ENCODE data around the gene MRPS14. TPM values are rescaled to one million over a fixed set of nuclear protein-coding genes. Genes with fewer than 3 reads are reported as not detected.
"Not testable (repeated sequence)": the region's sequence is repeated elsewhere in the genome, so short reads cannot be mapped to it uniquely, and the experiment has no call there.

MRPS14 gene
- total and polyA plus RNA-seq, 2 donors = 27.8 to 34.1 TPM

DNA sequence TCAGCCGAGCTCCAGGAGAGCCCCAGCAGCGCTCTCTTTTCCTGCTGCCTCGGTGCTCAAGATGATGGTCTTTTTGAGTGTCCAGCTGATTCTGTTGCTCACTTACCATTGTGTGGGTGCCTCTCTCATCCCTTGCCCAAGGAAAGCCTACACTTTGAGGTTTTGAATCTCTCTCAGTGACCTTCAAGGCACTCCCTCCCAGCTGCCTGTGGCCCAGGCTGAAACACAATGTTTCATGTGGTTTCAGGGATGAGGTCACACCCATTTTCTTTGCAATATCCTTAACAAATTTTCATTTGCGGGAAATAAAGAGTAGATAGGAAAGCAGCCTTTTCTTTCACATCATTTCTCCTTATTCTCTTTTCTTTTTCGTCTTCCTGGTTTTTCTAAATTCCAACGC, 12.6 kb upstream of the MRPS14 start:
- Histone ChIP-seq H3K9me3 (ENCODE audit: control insufficient read depth in 2 of 2, insufficient read depth in 1 of 2, low read length in 1 of 2) (no peaks in the 10 kb centered on the region), H3K36me3 (ENCODE audit: control insufficient read depth in 2 of 2, insufficient read depth in 2 of 2, low read length in 1 of 2) (no peaks in the 10 kb centered on the region), H3K4me1 (ENCODE audit: control insufficient read depth in 2 of 2, insufficient read depth in 2 of 2, low read length in 2 of 2) (no peaks in the 10 kb centered on the region), H3K4me3 (ENCODE audit: low read length in 2 of 2) (no peak overlapping the region), H3K27me3 (ENCODE audit: control insufficient read depth in 2 of 2, insufficient read depth in 1 of 2, low read length in 1 of 2) (no peaks in the 10 kb centered on the region), H3K27ac (ENCODE audit: low read depth in 1 of 2, low read length in 1 of 2) (no peak overlapping the region)
- DNase-seq (ENCODE audit: low read depth in 6 of 9, low spot score in 9 of 9) = no peak
- 95% methylated on average over 6 of the region's 6 CpGs for WGBS

DNA sequence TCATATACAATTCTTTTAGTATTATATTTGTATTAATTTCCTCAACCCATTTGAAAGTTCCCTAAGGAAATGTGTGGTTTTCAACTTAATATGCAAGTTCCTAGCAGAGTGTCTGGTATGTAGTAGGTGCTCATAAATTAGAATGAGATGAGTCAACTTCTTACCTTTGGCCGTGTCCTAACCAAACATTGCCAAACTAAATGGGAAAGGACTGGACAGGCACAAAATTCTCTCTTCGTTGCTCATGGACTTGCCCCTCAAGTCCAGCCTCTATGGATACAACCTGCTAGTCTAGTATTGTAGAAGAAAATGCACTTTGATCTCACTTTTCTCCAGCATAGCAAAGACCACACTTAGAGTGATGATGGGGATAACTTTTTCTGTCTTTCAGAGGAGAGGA, 11.6 kb upstream of the MRPS14 start:
- Histone ChIP-seq H3K9me3 (ENCODE audit: control insufficient read depth in 2 of 2, insufficient read depth in 1 of 2, low read length in 1 of 2) (no peaks in the 10 kb centered on the region), H3K4me1 (ENCODE audit: control insufficient read depth in 2 of 2, insufficient read depth in 2 of 2, low read length in 2 of 2) (no peaks in the 10 kb centered on the region), H3K27ac (ENCODE audit: low read depth in 1 of 2, low read length in 1 of 2) (no peak overlapping the region), H3K4me3 (ENCODE audit: low read length in 2 of 2) (no peak overlapping the region), H3K27me3 (ENCODE audit: control insufficient read depth in 2 of 2, insufficient read depth in 1 of 2, low read length in 1 of 2) (no peaks in the 10 kb centered on the region), H3K36me3 (ENCODE audit: control insufficient read depth in 2 of 2, insufficient read depth in 2 of 2, low read length in 1 of 2) (no peaks in the 10 kb centered on the region)
- WGBS = 91% methylated on average over 2 of the region's 2 CpGs
- no peak for DNase-seq (ENCODE audit: low read depth in 6 of 9, low spot score in 9 of 9)

DNA sequence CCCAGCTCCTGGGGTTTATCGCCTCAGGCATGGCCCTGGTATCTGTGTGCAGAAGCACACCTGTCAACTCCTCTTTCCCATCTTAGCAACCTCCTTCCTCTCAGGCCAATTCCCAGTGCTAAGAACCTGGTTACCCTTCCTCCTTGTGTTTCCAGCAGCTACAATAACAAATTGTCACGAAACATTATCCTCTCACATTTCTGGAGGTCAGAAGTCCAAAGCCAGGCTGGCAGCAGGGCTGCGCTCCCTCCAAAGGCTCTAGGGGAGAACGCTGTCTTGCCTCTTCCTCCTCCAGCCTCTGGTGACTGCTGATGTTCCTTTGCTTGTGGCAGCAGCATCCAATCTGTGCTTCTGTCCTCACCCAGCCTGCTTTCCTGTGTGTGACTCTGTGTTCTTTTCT, 10.7 kb upstream of the MRPS14 start:
- H3K4me3 ChIP-seq (ENCODE audit: low read length in 2 of 2) = no peak overlapping the region
- WGBS = 97% methylated on average over 4 of the region's 4 CpGs
- peaks cover 0 to 2% of the 10 kb centered on the region in 2 donors for H3K4me1 ChIP-seq (ENCODE audit: control insufficient read depth in 2 of 2, insufficient read depth in 2 of 2, low read length in 2 of 2)
- no peak for DNase-seq (ENCODE audit: low read depth in 6 of 9, low spot score in 9 of 9)
- no peak overlapping the region for H3K27ac ChIP-seq (ENCODE audit: low read depth in 1 of 2, low read length in 1 of 2)
- no peaks in the 10 kb centered on the region for H3K36me3 ChIP-seq (ENCODE audit: control insufficient read depth in 2 of 2, insufficient read depth in 2 of 2, low read length in 1 of 2)
- H3K27me3 ChIP-seq (ENCODE audit: control insufficient read depth in 2 of 2, insufficient read depth in 1 of 2, low read length in 1 of 2) = no peaks in the 10 kb centered on the region
- H3K9me3 ChIP-seq (ENCODE audit: control insufficient read depth in 2 of 2, insufficient read depth in 1 of 2, low read length in 1 of 2) = no peaks in the 10 kb centered on the region

- no peak for DNase-seq (ENCODE audit: low read depth in 6 of 9, low spot score in 9 of 9)
- Histone ChIP-seq H3K4me1 (ENCODE audit: control insufficient read depth in 2 of 2, insufficient read depth in 2 of 2, low read length in 2 of 2) (peaks cover 6 to 13% of the 10 kb centered on the region in 2 donors), H3K27ac (ENCODE audit: low read depth in 1 of 2, low read length in 1 of 2) (no peak overlapping the region), H3K4me3 (ENCODE audit: low read length in 2 of 2) (no peak overlapping the region), H3K9me3 (ENCODE audit: control insufficient read depth in 2 of 2, insufficient read depth in 1 of 2, low read length in 1 of 2) (no peaks in the 10 kb centered on the region), H3K36me3 (ENCODE audit: control insufficient read depth in 2 of 2, insufficient read depth in 2 of 2, low read length in 1 of 2) (no peaks in the 10 kb centered on the region), H3K27me3 (ENCODE audit: control insufficient read depth in 2 of 2, insufficient read depth in 1 of 2, low read length in 1 of 2) (no peaks in the 10 kb centered on the region)
- 97% methylated on average over 2 of the region's 2 CpGs for WGBS
Measured at GRCh38 chr1:175024773-175025172, 1.5 kb upstream of the MRPS14 start.

DNA sequence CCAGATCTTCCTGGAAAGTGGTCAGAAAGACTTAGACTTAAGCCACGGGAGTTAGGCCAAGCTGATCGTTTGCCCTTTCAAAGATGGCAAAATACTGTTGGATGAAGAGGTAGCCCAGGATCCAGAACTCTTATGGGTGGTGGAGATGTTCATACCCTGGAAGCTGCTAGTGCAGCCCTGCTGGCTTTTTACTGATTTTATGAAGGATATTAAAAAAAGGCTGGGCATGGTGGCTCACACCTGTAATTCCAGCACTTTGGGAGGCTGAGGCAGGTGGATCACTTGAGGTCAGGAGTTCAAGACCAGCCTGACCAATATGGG, 657 bp upstream of the MRPS14 start:
- not testable (repeated sequence) for H3K27me3 ChIP-seq (ENCODE audit: control insufficient read depth in 2 of 2, insufficient read depth in 1 of 2, low read length in 1 of 2); DNase-seq (ENCODE audit: low read depth in 6 of 9, low spot score in 9 of 9); H3K36me3 ChIP-seq (ENCODE audit: control insufficient read depth in 2 of 2, insufficient read depth in 2 of 2, low read length in 1 of 2); H3K9me3 ChIP-seq (ENCODE audit: control insufficient read depth in 2 of 2, insufficient read depth in 1 of 2, low read length in 1 of 2)
- Histone ChIP-seq H3K4me1 (ENCODE audit: control insufficient read depth in 2 of 2, insufficient read depth in 2 of 2, low read length in 2 of 2) (peaks cover 6 to 11% of the 10 kb centered on the region in 2 donors), H3K4me3 (ENCODE audit: low read length in 2 of 2) (peak overlapping the region; percentile 58 to 79), H3K27ac (ENCODE audit: low read depth in 1 of 2, low read length in 1 of 2) (peak overlapping the region; percentile 31 to 88)
- 98% methylated on average over 2 of the region's 2 CpGs for WGBS

DNA sequence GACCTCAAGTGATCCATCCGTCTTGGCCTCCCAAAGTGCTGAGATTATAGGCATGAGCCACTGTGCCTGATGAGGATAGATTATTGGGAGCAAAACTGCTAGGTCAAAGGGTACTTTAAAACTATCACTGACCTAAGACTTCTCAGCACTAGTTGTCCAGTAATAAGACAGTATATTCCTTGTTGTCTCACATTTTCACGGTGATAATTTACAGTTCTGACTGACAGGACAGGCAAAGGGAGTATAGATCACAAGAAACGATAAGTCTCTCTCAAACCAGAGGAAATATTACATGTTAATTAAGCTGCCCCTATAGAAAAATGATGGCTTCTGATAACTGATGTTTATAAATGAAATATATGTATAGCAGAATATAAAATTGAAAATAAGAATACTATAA, 3.7 kb downstream of the MRPS14 start:
- Histone ChIP-seq H3K4me3 (ENCODE audit: low read length in 2 of 2) (no peak overlapping the region), H3K27ac (ENCODE audit: low read depth in 1 of 2, low read length in 1 of 2) (no peak overlapping the region), H3K9me3 (ENCODE audit: control insufficient read depth in 2 of 2, insufficient read depth in 1 of 2, low read length in 1 of 2) (no peaks in the 10 kb centered on the region), H3K36me3 (ENCODE audit: control insufficient read depth in 2 of 2, insufficient read depth in 2 of 2, low read length in 1 of 2) (peaks cover 32 to 34% of the 10 kb centered on the region in 2 donors), H3K27me3 (ENCODE audit: control insufficient read depth in 2 of 2, insufficient read depth in 1 of 2, low read length in 1 of 2) (no peaks in the 10 kb centered on the region), H3K4me1 (ENCODE audit: control insufficient read depth in 2 of 2, insufficient read depth in 2 of 2, low read length in 2 of 2) (peaks cover 6 to 11% of the 10 kb centered on the region in 2 donors)
- WGBS = 99% methylated on average over 3 of the region's 3 CpGs
- DNase-seq (ENCODE audit: low read depth in 6 of 9, low spot score in 9 of 9) = no peak

DNA sequence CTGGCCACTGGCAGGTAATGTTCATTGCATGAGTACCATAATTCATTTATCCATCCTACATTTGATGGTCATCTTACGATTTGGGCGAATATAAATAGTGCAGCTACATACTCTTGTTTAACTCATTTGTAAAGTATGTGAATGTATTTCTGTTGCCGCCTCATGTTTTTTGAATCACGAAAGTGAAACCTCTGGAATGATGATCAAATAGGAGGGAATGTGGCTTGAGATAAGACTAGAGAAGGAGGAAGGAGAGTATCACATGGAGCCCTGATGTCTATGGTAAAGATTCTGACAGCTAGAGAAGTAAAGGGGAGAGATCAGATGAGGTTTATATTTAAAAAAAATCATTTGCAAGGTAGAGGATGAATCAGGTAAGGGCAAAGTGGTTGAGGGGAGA, 8.0 kb downstream of the MRPS14 start:
- no peak for DNase-seq (ENCODE audit: low read depth in 6 of 9, low spot score in 9 of 9)
- Histone ChIP-seq H3K9me3 (ENCODE audit: control insufficient read depth in 2 of 2, insufficient read depth in 1 of 2, low read length in 1 of 2) (no peaks in the 10 kb centered on the region), H3K36me3 (ENCODE audit: control insufficient read depth in 2 of 2, insufficient read depth in 2 of 2, low read length in 1 of 2) (peaks cover 45 to 75% of the 10 kb centered on the region in 2 donors), H3K27ac (ENCODE audit: low read depth in 1 of 2, low read length in 1 of 2) (no peak overlapping the region), H3K27me3 (ENCODE audit: control insufficient read depth in 2 of 2, insufficient read depth in 1 of 2, low read length in 1 of 2) (no peaks in the 10 kb centered on the region), H3K4me3 (ENCODE audit: low read length in 2 of 2) (no peak overlapping the region), H3K4me1 (ENCODE audit: control insufficient read depth in 2 of 2, insufficient read depth in 2 of 2, low read length in 2 of 2) (no peaks in the 10 kb centered on the region)
- 98% methylated on average over 4 of the region's 4 CpGs for WGBS

DNA sequence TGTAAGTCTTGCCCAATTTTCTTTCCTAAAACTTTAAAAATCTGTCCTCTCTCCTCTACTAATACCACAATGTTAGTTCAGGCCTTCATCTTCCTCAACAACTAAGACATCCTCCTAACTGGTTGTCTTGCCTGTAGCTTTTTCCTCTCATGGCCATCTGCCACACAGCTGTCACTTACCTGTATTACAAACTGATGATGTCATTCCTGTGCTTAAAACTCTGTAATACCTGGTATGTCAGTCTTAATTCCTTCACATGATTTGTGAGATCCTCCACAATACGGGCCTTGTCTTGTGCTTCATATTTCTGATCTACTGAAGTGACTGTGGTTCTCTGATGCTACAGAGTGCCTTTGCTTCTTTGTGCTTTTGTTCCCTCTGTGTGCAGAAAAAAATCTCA, 9.8 kb downstream of the MRPS14 start:
- no peak overlapping the region for H3K4me3 ChIP-seq (ENCODE audit: low read length in 2 of 2)
- 98% methylated on average over 1 of the region's 1 CpG for WGBS
- H3K27ac ChIP-seq (ENCODE audit: low read depth in 1 of 2, low read length in 1 of 2) = no peak overlapping the region
- H3K36me3 ChIP-seq (ENCODE audit: control insufficient read depth in 2 of 2, insufficient read depth in 2 of 2, low read length in 1 of 2) = peaks cover 46 to 90% of the 10 kb centered on the region in 2 donors
- no peaks in the 10 kb centered on the region for H3K9me3 ChIP-seq (ENCODE audit: control insufficient read depth in 2 of 2, insufficient read depth in 1 of 2, low read length in 1 of 2)
- H3K4me1 ChIP-seq (ENCODE audit: control insufficient read depth in 2 of 2, insufficient read depth in 2 of 2, low read length in 2 of 2) = no peaks in the 10 kb centered on the region
- DNase-seq (ENCODE audit: low read depth in 6 of 9, low spot score in 9 of 9) = no peak
- no peaks in the 10 kb centered on the region for H3K27me3 ChIP-seq (ENCODE audit: control insufficient read depth in 2 of 2, insufficient read depth in 1 of 2, low read length in 1 of 2)

DNA sequence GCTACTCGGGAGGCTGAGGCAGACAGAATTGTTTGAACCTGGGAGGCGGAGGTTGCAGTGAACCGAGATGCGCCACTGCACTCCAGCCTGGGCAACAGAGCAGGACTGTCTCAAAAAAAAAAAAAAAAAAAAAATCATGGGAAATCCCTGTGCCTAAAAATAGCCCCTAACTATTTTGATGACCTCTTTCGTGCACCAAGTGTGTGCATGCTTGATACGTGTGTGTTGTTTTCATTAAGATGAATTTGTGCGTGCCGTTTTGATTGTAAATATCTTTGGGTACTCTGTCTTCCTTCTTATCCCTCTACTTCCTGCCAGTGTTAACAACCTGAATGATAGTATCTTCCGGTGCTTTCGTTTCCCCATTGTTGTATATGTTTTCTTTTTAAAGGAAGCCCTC, 13.7 kb downstream of the MRPS14 start:
- Histone ChIP-seq H3K9me3 (ENCODE audit: control insufficient read depth in 2 of 2, insufficient read depth in 1 of 2, low read length in 1 of 2) (no peaks in the 10 kb centered on the region), H3K27ac (ENCODE audit: low read depth in 1 of 2, low read length in 1 of 2) (no peak overlapping the region), H3K4me1 (ENCODE audit: control insufficient read depth in 2 of 2, insufficient read depth in 2 of 2, low read length in 2 of 2) (no peaks in the 10 kb centered on the region), H3K27me3 (ENCODE audit: control insufficient read depth in 2 of 2, insufficient read depth in 1 of 2, low read length in 1 of 2) (no peaks in the 10 kb centered on the region), H3K4me3 (ENCODE audit: low read length in 2 of 2) (no peak overlapping the region), H3K36me3 (ENCODE audit: control insufficient read depth in 2 of 2, insufficient read depth in 2 of 2, low read length in 1 of 2) (peaks cover 23 to 91% of the 10 kb centered on the region in 2 donors)
- 98% methylated on average over 10 of the region's 10 CpGs for WGBS
- no peak for DNase-seq (ENCODE audit: low read depth in 6 of 9, low spot score in 9 of 9)

Measured in thymus (tissue), 11 donors.